ENCODE measurements around the gene GJD2.
A peak's percentile ranks its signal among the peaks of the same experiment; 100 is the strongest.

The GJD2 gene

DNA sequence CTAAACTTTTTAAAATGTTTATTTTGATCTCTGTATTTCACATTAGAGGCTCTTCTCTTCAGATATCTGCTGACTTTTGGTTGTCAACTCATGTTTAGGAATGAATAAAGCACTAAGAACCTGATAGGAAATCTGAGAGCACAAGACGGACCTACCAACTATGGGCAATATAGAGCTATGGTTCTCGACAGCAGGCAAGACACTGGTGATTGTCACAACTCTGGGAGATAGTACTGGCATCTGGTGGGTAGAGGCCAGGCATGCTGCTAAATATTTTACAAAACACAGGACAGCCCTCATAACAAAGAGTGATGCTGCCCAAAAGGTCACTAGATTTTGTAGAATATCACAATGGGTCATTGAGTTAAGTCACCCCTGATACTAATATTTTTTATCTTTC is 17.5 kb upstream of the GJD2 start:
- DNase-seq: no peak

DNA sequence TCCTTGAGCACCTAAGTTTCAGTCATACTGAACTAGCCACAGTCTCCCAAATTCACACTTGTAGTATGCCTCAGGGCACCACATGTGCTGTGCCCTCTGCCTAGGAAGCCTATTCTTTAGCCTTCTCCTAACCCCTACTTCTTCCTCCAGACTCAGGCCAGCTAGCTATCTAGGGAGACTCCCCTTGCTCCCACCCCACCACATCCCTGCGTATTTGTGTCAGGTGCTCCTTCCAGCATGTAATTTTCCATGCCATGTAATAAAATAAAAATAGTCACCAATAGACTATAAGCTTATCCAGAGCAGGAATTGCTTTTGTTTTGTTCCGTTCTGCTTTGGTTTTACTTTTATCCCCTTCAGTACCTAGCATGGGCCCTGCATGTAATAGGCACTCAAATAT is 14.9 kb upstream of the GJD2 start:
- DNase-seq: no peak

DNA sequence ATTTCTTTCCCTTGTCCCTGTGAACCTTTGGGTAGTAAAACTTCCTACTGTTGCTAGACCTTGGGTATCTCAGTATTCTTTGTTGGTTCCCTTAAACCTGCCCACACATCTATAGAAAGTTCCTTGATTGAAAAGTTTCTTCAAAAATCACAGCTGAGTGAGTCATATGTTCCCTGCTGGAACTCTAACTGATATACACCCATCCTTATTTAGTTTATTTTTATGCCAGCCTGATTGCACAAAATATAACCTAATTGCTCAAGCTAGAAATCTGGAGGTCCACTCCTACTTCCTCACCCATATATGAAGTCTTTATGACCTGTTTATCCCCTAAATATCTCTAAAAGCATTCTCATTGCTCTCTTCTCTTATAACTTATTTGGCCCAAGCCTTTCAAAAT is 13.7 kb upstream of the GJD2 start:
- no peak for DNase-seq

GRCh38 chr15:34765741-34766140 is 10.9 kb upstream of the GJD2 start:
- no peak for DNase-seq

GRCh38 chr15:34760909-34761308 is 6.1 kb upstream of the GJD2 start:
- no peak for DNase-seq

DNA sequence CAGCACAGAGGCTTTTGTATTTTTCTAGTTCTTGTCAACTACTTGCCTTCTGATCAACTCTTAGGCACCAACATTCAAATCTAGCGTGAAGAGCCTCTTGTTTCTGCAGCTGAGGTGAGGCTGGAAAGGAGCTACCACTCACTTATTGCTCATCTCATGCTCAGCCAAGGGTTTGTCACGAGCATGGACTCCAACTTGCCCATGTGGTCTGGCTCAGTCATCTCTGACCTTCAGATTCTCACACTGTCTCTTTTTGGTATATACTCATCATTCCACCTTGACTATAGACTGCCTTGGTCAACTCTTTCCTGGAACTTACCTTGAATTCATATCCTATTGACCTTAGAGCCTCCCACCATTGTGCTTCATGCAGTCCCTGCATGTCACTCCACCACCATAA is 5.2 kb upstream of the GJD2 start:
- no peak for DNase-seq

DNA sequence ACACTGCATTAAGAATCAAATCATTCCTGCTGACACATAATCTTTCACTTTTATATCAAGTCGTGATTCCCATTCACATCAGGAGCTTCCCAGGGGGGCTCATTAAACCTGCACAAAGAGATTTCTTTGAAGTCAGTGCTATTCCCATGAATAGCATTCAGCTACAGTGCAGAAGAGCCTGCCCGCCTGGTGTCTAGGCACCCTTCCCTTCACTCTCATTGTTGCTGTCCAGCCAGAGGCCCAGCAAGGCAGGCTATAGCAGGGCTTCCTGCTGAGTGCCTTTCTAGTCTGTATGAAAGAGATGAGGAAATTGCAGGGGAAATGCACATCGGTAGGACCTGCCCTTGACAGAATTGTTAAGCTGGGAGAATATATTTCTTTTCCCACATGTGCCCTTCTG is 4.5 kb upstream of the GJD2 start:
- DNase-seq: no peak

GRCh38 chr15:34757262-34757661 is 2.5 kb upstream of the GJD2 start:
- DNase-seq: no peak

GRCh38 chr15:34755419-34755773 is 598 bp upstream of the GJD2 start:
- DNase-seq: no peak

- no peak for DNase-seq
These were observed 612 bp downstream of the GJD2 start for GRCh38 chr15:34754171-34754601.

DNA sequence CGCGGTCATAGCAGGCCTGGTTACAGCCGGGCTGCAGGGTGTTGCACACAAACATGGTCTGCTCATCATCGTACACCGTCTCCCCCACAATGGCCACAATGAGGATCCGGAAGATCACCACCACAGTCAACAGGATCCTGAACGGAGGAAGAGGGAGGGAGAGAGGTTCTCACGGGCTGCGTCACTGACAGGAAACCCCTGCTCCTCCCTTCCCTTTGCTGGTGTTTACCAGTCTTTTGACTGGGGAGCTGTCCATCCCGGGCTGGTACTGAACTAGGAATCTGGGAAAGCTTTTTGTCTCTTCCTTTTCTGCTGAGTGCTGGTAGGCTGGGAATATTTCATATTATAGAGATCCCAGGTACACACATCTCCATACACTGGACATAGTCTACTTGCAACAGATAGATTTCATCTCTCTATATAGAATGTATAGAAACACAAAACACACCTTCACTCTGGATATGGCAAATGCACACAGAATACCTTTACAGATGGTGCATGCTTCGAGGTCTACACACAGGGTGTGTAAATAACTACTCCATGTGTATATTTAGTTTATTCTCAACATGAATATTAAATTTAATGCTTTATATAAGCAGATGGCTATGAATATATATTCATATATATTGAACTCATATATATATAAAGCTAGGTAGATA is 1.4 kb downstream of the GJD2 start:
- DNase-seq: peak; percentile 45

DNA sequence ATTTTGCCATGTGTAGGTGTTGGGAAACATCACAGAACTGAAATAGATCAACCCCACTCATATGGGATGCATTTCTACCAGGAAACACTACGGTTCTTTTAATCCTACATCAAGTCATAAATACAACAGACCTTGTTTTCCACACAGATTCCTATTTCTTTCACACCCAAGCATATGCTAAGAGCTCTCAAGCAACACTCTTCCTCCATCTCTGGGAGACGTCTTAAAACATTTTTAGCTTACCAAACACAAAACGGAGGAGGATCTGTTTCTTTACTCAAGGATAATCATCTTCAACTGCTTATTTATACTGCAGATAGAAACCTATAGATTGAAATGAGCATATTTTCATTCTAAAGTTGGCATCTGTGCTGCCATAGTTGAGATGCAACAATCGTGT is 5.1 kb downstream of the GJD2 start:
- DNase-seq: no peak

GRCh38 chr15:34739346-34739745 is 15.5 kb downstream of the GJD2 start:
- DNase-seq: no peak

- DNase-seq: no peak
These were observed 16.8 kb downstream of the GJD2 start for GRCh38 chr15:34738002-34738401.

DNA sequence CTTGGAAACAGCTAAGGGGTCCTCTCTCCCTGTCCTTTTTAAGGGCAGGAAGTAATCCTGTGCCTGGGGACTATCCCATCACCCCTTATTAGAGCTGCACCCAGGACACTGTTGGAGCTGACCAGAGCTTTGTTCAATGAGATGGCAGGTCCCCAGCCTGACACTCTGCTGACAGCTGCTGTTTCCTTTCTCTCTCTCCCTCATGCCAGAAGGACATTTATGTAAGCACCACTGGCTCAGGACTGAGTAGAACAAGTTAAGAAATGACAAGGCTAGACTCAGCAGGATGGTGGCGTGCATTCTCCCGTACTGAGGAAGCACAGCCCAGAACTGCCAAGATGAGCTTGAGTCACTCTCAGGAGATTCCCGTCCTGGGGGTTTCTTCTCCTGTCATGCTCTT is 17.3 kb downstream of the GJD2 start:
- DNase-seq: no peak

DNA sequence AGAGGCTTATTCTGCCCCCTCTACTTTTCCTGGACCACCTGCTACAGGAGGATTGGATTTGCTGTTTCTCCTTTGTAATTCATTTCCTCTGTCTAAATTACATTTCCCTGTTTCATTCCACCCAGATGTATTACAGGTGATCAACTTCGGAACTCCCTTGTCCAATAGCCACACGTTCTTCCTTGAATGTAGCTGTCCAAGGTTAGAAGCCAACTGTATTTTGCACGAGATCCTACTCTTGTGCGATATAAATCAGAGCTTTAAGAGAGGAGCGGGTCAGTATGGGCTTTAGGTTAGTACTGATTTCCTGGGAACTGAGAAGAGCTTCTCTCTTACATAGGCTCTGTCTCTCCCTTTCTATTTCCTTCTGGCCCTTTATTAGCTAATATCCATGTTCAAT is 20.5 kb downstream of the GJD2 start:
- DNase-seq: no peak

DNA sequence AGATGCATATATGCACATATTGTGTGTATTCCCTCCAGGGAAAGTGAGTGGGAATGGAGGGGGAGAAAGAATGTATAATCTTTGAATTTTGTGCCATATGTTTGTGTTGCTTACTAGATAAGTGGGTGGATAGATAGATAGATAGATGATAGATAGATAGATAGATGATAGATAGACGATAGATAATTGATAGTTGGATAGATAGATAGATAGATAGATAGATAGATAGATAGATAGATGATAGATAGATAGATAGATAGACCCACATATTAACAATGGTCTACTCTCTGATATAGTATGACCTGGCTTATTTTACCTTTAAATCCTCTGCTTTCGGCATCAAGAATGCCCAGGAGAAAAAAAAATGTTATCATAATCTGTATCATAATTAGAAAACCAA is 21.2 kb downstream of the GJD2 start:
- DNase-seq: no peak

GRCh38 chr15:34732430-34732829 is 22.4 kb downstream of the GJD2 start:
- DNase-seq: no peak

DNA sequence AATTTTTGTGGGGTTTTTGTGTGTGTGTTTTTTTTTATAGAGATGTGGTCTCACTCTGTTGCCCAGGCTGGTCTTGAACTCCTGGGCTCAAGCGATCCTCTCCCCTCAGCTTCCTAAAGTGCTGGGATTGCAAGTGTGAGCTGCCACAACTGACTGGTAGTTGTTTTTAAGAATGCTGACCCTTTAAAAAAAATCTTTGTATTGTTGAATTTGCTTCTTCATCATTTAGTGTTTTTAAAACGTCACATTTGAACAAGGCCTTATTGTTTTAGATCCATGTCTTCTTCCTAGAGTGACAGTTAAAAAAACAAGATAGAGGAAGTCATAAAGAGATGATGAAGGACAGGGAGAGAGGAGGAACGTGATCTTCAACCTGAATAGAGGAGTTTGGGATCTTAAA is 24.1 kb downstream of the GJD2 start:
- no peak for DNase-seq

DNA sequence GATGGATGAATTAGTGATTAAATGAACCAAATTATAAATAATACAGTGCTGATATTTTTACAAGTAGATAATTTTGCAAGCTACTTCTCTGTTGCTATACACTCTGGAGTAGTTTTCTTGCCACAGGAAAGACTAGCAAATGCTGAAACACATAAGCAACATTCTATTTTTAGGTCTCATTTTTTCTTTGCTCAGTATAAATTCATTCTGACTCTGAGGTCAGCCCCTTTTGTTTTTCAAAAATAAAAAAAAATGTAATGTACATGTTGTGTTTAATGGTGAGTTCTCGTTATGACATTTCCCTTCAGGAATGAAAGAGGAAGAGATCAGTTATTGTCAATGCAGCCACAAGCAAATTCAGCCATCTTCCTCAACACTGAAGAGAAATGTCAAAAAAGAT is 24.9 kb downstream of the GJD2 start:
- no peak for DNase-seq

DNA sequence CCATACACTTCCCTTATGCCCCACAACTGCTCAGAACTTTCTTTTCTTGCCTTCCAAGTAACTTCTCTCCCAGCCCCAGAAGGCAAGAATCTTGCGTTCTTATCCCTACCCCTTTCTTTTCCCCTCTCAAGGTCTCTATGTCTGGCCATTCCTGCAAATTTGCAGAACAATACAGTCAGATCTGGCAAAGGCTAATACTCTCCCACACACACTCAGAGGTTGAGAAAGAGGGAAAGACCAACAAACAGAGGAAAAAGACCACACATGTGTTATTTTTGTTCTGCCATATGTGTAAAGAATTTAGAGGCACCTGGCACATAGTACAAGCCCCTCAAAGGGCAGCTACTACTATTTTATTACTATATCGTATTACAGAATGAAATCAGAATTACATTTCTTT is 25.7 kb downstream of the GJD2 start:
- no peak for DNase-seq

DNA sequence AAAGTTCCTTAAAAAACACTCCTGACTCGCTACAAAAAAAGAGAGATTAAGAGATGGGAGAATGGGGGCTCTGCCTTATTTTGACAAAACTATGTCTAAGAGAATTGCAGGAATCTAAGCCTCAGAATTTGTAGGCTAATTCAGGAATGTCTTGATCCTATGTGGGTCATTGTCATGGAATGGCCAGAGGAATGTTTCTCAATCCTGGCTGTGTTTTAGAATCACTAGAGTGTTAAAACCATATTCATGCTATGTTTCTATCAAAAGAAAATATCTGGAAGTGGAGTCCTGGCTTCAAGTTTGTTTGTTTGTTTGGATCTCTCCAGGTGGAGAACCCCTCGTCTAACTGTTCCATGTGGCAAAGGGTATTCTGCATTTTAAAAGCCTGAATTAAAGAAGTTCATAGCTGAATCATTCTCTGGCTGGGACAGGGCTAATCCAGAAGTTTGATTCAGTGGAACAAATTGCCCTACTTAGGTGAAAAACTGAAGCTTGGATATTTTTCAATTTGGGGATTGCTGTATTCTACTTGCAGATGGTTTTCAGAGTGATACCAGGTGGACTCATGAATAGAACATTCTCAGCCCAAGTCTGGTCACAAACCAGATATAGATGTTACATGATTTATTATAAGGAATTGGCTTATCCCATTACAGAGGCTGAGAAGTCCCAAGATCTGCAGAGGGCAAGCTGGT is 28.2 kb downstream of the GJD2 start:
- no peak for DNase-seq

DNA sequence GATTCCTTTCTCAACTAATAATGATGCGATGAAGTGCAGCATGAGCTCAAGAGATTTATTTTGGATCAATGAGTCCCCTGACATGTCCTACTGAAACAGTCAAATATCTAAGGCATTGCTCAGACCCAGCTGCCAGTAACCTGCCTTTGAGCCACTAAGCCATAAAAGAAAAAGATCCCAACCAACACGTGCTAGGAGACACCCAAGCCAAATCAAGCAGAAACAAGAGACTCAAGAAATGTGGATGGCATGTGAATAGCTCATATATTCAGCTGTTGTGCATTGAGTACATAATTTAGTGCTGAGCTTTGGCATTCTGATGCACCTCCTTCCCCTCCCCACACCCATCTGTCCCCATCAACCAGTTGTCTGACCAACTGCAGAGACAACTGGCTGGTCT is 29.2 kb downstream of the GJD2 start:
- no peak for DNase-seq

DNA sequence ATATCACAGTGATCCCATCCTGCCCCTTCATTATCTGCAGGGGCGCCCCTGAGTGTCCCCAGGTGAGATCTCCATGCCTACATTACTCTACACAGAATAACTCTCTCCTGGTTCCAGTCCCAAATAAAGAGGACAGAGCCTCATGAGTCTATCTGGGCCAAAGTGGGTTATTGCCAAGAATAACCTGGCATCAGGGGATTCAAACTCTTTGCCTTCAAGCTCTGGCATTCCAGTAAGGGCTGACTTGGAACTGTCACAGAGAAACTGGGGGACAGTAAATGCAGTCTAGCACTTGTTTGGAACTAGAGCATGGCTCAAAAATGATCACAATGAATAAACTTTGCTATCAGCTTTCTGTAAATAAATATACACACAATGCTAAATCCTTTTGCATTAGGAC is 30.3 kb downstream of the GJD2 start:
- DNase-seq: no peak

DNA sequence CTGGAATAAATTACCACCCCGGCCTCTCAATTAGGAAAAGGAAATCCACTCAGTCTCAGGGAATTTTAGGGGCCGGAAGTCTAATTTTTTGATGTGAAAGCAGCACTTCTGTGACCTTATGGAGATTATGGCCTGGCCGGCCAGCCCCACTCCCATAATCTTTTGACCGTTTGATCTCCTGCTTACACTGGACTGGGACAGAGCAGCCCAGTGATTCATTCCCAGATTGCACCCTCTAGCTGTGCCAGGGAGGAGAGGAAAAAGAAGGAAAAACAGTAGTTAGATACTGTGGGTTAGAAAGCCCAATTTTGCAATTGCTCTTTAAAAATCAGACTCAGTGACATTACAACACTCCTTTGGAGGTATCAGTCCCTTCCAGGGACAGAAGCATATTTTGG is 32.4 kb downstream of the GJD2 start:
- no peak for DNase-seq

Data from hematopoietic multipotent progenitor cell treated with erythropoietin and hydrocortisone succinate and interleukin-3 and kit ligand, for 4 days (in vitro differentiated cells).